Naive thymus-derived CD4-positive, alpha-beta T cell (primary cell): Measurements from ENCODE around the gene MTA2. TPM values are rescaled to one million over a fixed set of nuclear protein-coding genes. Genes with fewer than 3 reads are reported as not detected.
"Not testable (repeated sequence)": the region's sequence is repeated elsewhere in the genome, so short reads cannot be mapped to it uniquely, and the experiment has no call there.

Experiments used
- ATAC-seq: fragments of 150-1000 bp; cut with Tn5 transposase; 2 replicates; pipeline ENCODE4 v1.10.0; 2021; ENCODE audit warnings: mild to moderate bottlenecking, moderate library complexity
- CTCF ChIA-PET: fragments of 350-600 bp; sonication (Branson Sonifier 250); formaldehyde crosslinking; loops from one replicate; lab custom pipeline; 2021; ENCODE audit warnings: antibody characterized with exemption; lab: Charles Lee
- POLR2A ChIA-PET: fragments of 350-600 bp; sonication (Branson Sonifier 250); formaldehyde crosslinking; loops from one replicate; lab custom pipeline; 2021; ENCODE audit warnings: antibody characterized with exemption, inconsistent platforms; lab: Charles Lee
- DNase-seq, 9 donors: peaks; one replicate each; pipeline versions ENCODE4 v3.0.0 to v3.0.0-alpha.2; 2020 to 2022; ENCODE audit warnings: mixed read lengths in 1 of 9
- H3K27ac ChIP-seq: one replicate; pipeline ENCODE4 v1.7.0; 2013; ENCODE audit warnings: mild to moderate bottlenecking, low read depth, low read length, moderate library complexity
- H3K27me3 ChIP-seq, 2 donors: one replicate each; pipeline ENCODE4 v1.7.0; 2013; ENCODE audit warnings: low read length in 2 of 2, mild to moderate bottlenecking in 2 of 2, moderate library complexity in 2 of 2; ENCODE audit not compliant: control insufficient read depth in 2 of 2, insufficient read depth in 2 of 2
- H3K36me3 ChIP-seq, 3 experiments: 1 replicate in 2 of 3; 2 replicates in 1 of 3; pipeline ENCODE4 v1.7.0; 2013; ENCODE audit warnings: low read length in 3 of 3, mild to moderate bottlenecking in 3 of 3, moderate library complexity in 1 of 3; ENCODE audit not compliant: insufficient read depth in 3 of 3, control insufficient read depth in 2 of 3
- H3K4me1 ChIP-seq, 2 donors: one replicate each; pipeline ENCODE4 v1.7.0; 2013; ENCODE audit warnings: low read length in 2 of 2, mild to moderate bottlenecking in 2 of 2, moderate library complexity in 1 of 2; ENCODE audit not compliant: control insufficient read depth in 2 of 2, insufficient read depth in 2 of 2
- H3K4me3 ChIP-seq: 2 replicates; pipeline ENCODE4 v1.7.0; 2013; ENCODE audit warnings: mild to moderate bottlenecking, low read length
- H3K9me3 ChIP-seq, 3 experiments: 1 replicate in 2 of 3; 2 replicates in 1 of 3; pipeline ENCODE4 v1.7.0; 2013; ENCODE audit warnings: low read length in 3 of 3; ENCODE audit not compliant: control insufficient read depth in 2 of 3
- H3K27ac Mint-ChIP-seq, 9 donors: one replicate each; pipeline ENCODE4 v1.8.0; 2020 to 2022; ENCODE audit warnings: mixed read lengths in 9 of 9, mild to moderate bottlenecking in 8 of 9, moderate library complexity in 5 of 9, inconsistent platforms in 2 of 9
- H3K27me3 Mint-ChIP-seq, 5 donors: one replicate each; pipeline ENCODE4 v1.8.0; 2021 to 2022; ENCODE audit warnings: mixed read lengths in 5 of 5, mild to moderate bottlenecking in 1 of 5
- H3K36me3 Mint-ChIP-seq, 5 donors: one replicate each; pipeline ENCODE4 v1.8.0; 2020 to 2022; ENCODE audit warnings: mixed read lengths in 5 of 5, mild to moderate bottlenecking in 3 of 5, inconsistent platforms in 1 of 5
- H3K4me1 Mint-ChIP-seq, 7 donors: one replicate each; pipeline ENCODE4 v1.8.0; 2020 to 2022; ENCODE audit warnings: mixed read lengths in 7 of 7, mild to moderate bottlenecking in 3 of 7, inconsistent platforms in 1 of 7
- H3K4me3 Mint-ChIP-seq, 10 donors: one replicate each; pipeline ENCODE4 v1.8.0; 2020 to 2022; ENCODE audit warnings: mild to moderate bottlenecking in 10 of 10, mixed read lengths in 10 of 10, moderate library complexity in 6 of 10, inconsistent platforms in 2 of 10
- H3K9me3 Mint-ChIP-seq, 11 donors: one replicate each; pipeline ENCODE4 v1.8.0; 2020 to 2022; ENCODE audit warnings: mixed read lengths in 11 of 11, mild to moderate bottlenecking in 4 of 11, inconsistent platforms in 1 of 11, moderate library complexity in 1 of 11
- intact Hi-C, 2 donors: fragments of 100-400 bp; cut with micrococcal nuclease; formaldehyde crosslinking; loops; one replicate each; pipeline ENCODE4 v1.15.1; 2023
- polyA plus RNA-seq, 2 donors: library from polyadenylated mRNA; unstranded; fragments of 300-500 nt; fragmentation: Illumina TruSeq; gene quantifications; one replicate each; pipeline ENCODE4 v1.2.3, GENCODE V29; 2021
- total RNA-seq, 6 experiments: library from RNA in 5 of 6; stranded (reverse) in 5 of 6; gene quantifications; 1 replicate in 5 of 6; 2 replicates in 1 of 6; pipeline ENCODE4 v1.2.3 and lab custom pipeline; 2021 to 2026

MTA2 gene
- total and polyA plus RNA-seq, 7 experiments from 2014 or later, result 25.6 to 238 (median 178) TPM

DNA sequence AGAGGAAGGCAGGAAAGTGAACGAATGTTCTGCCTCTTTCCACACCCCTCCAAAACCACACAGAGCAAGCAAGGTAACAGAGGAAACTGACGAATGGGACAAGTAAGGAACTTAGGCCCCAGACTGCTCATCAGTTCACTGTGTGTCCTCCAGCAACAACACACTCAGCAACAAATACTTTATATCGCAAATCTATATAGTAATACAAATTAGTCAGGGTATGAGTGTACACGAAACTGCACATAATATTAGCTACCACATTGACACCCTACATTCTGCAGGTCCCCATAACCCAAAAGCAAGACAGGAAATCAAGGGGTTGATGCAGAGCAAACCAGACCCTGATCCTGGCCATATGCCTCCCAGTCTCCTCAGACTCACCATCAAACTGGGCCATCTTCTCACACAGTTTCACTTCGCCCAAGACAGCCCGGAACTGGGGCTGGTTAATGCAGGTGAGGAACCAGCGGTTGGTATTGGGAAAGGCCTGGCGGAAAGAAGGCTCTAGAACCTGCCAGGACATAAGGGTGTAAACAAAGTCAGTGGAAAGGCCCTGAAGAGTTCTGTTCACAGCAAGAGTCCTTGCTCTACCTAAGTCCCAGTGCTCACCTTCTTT is 34.5 kb downstream of the MTA2 start:
- Mint-ChIP-seq H3K27me3 (no peaks in the 10 kb centered on the region), H3K27ac (peak overlapping the region in 7 of 9 donors; percentile 28 to 81 (median 56)), H3K36me3 (peaks cover 15 to 49% (median 33%) of the 10 kb centered on the region in 5 donors), H3K4me3 (no peak overlapping the region), H3K9me3 (no peaks in the 10 kb centered on the region), H3K4me1 (peaks cover 20 to 51% (median 45%) of the 10 kb centered on the region in 7 donors)
- ATAC-seq, result peak; percentile 41
- no peak for DNase-seq
- no peaks in the 10 kb centered on the region for H3K9me3 ChIP-seq
- H3K36me3 ChIP-seq, result peaks cover 11 to 89% (median 18%) of the 10 kb centered on the region in 3 experiments
- ChIA-PET CTCF (interaction anchor here (0.5 to 2.0 kb wide), 4 partner anchors 8 to 174 kb away, joined by 3 to 14 read pairs (median 4); no protein-coding TSS in a partner anchor), POLR2A (interaction anchor here (0.9 to 1.0 kb wide), 2 partner anchors 16 to 24 kb away, joined by 3 to 5 read pairs; partner anchors contain the start of gene TUT1)
- peaks cover under 1 to 4% of the 10 kb centered on the region in 2 donors for H3K4me1 ChIP-seq
- intact Hi-C loops, result no loop called here
- no peaks in the 10 kb centered on the region for H3K27me3 ChIP-seq
- H3K27ac ChIP-seq, result no peak overlapping the region
- no peak overlapping the region for H3K4me3 ChIP-seq

DNA sequence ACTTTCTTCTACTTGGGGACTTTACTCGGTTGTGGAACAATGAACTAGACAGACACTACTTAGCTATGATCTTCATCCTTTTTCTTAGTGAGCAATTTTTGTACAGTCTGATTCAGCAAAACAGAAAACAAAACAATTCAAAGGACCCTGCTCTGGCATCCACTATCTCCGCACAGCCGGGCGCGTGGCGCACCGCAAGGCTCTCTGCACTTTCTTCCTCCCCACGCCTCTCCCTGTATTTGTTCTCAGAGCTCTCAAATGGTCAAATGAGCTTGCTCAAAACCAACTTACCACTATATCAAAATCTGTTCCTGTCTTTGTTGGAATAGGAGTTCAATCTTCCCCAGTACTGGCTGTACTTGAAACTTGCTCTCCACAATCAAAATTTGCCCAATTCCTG is 35.4 kb downstream of the MTA2 start:
- ChIA-PET CTCF (interaction anchor here (0.7 kb wide), 2 partner anchors 14 to 142 kb away, joined by 3 to 4 read pairs; no protein-coding TSS in a partner anchor), POLR2A (interaction anchor here (0.9 to 1.5 kb wide), 3 partner anchors 8 to 275 kb away, joined by 3 to 5 read pairs (median 3); partner anchors contain the start of gene EEF1G)
- peaks cover 8 to 48% (median 31%) of the 10 kb centered on the region in 5 donors for H3K36me3 Mint-ChIP-seq
- no peak for ATAC-seq
- H3K27me3 ChIP-seq, result no peaks in the 10 kb centered on the region
- intact Hi-C loops, result no loop called here
- no peaks in the 10 kb centered on the region for H3K9me3 Mint-ChIP-seq
- H3K27ac ChIP-seq, result no peak overlapping the region
- H3K4me3 ChIP-seq, result no peak overlapping the region
- peaks cover 15 to 48% (median 43%) of the 10 kb centered on the region in 7 donors for H3K4me1 Mint-ChIP-seq
- H3K27ac Mint-ChIP-seq, result peak overlapping the region in 4 of 9 donors; percentile 1 to 67 (median 30)
- DNase-seq, result no peak
- no peaks in the 10 kb centered on the region for H3K27me3 Mint-ChIP-seq
- peaks cover 11 to 84% (median 18%) of the 10 kb centered on the region in 3 experiments for H3K36me3 ChIP-seq
- H3K4me1 ChIP-seq, result peaks cover 0 to 3% of the 10 kb centered on the region in 2 donors
- no peak overlapping the region for H3K4me3 Mint-ChIP-seq
- H3K9me3 ChIP-seq, result no peaks in the 10 kb centered on the region

DNA sequence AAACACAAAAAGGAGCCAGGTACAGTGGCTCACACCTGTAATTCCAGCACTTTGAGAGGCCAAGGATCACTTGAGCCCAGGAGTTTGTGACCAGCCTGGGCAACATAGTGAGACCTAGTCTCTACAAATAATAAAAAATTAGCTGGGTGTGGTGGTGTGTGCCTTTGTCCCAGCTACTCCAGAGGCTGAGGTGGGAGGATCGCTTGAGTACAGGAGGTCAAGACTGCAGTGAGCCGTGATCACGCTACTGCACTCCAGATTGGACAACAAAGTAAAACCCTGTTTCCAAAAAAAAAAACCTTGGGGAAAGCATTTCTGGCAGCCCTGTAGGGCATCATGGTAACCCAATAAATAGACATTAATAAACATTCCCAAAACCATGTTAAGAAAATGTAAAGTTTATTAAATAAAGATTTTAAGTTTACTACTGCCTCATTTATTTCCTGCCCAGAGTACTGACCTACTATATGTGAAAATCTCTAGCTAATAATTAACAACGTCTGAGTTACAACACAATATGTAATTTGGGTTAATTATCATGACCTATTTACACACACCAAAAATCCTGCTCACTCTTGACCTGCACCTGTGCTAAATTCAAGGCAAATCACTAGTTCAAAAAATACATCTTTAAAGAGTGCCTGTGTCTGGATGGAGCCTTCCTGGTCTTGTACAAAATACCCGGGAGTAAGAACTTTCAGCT is 36.4 kb downstream of the MTA2 start:
- Mint-ChIP-seq H3K36me3 (peaks cover 3 to 40% (median 25%) of the 10 kb centered on the region in 5 donors), H3K27me3 (no peaks in the 10 kb centered on the region), H3K9me3 (no peaks in the 10 kb centered on the region), H3K27ac (peak overlapping the region in 5 of 9 donors; percentile 4 to 70 (median 28)), H3K4me1 (peaks cover 16 to 51% (median 40%) of the 10 kb centered on the region in 7 donors), H3K4me3 (no peak overlapping the region)
- no peaks in the 10 kb centered on the region for H3K27me3 ChIP-seq
- H3K9me3 ChIP-seq, result no peaks in the 10 kb centered on the region
- no peak overlapping the region for H3K4me3 ChIP-seq
- H3K27ac ChIP-seq, result no peak overlapping the region
- DNase-seq, result no peak
- CTCF ChIA-PET, result interaction anchor here (0.7 to 1.3 kb wide), 3 partner anchors 8 to 141 kb away, joined by 3 to 7 read pairs (median 4); no protein-coding TSS in a partner anchor
- peaks cover 11 to 74% (median 19%) of the 10 kb centered on the region in 3 experiments for H3K36me3 ChIP-seq
- intact Hi-C loops, result no loop called here
- no peak for ATAC-seq
- POLR2A ChIA-PET, result interaction anchor here (0.6 to 1.5 kb wide), 4 partner anchors 9 to 1862 kb away, joined by 3 to 7 read pairs (median 4); partner anchors contain the start of genes EEF1G and TUT1
- H3K4me1 ChIP-seq, result peaks cover 0 to under 1% of the 10 kb centered on the region in 2 donors

DNA sequence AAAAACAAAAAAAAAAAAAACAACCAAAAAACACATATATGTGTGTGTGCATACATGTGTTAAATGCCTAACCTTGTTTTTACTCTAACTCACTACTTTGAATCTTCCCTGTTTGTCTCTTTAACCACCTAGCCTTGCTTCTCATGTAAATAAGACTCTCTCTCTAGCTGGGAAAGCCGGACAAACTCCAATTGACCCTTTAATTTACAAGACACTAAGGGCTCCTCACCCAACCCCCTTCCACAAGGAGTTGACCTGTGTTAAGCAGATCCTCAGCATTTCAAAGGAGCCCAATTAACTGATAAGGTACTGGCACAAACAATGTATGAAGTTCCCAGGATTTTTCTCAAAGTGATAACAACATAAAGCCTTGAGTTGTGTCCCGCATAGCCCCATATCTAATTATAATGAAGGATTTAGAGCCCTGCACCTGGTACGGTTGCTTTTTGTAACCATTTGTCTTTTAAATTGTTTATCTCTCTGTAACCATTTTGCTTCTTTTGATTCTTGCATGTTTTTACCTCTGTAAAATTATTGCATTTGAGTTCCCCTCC is 39.9 kb downstream of the MTA2 start:
- ChIA-PET CTCF (interaction anchor here (0.6 to 5.8 kb wide), 10 partner anchors 8 to 180 kb away, joined by 3 to 125 read pairs (median 10); partner anchors contain the start of gene AHNAK), POLR2A (interaction anchor here (1.4 to 5.2 kb wide), 3 partner anchors 10 to 137 kb away, joined by 6 to 57 read pairs (median 7); partner anchors contain the start of gene AHNAK)
- H3K9me3 Mint-ChIP-seq, intact Hi-C loops, H3K9me3 ChIP-seq, ATAC-seq, H3K4me3 Mint-ChIP-seq, H3K27me3 ChIP-seq, H3K27ac ChIP-seq, H3K27me3 Mint-ChIP-seq, H3K4me3 ChIP-seq, DNase-seq: not testable (repeated sequence)
- H3K4me1 ChIP-seq, result peaks cover 15 to 35% of the 10 kb centered on the region in 2 donors
- peaks cover 9 to 41% (median 30%) of the 10 kb centered on the region in 5 donors for H3K36me3 Mint-ChIP-seq
- peak overlapping the region in 7 of 9 donors; percentile 34 to 75 (median 69) for H3K27ac Mint-ChIP-seq
- peaks cover 21 to 56% (median 44%) of the 10 kb centered on the region in 7 donors for H3K4me1 Mint-ChIP-seq
- H3K36me3 ChIP-seq, result peaks cover 12 to 62% (median 20%) of the 10 kb centered on the region in 3 experiments

DNA sequence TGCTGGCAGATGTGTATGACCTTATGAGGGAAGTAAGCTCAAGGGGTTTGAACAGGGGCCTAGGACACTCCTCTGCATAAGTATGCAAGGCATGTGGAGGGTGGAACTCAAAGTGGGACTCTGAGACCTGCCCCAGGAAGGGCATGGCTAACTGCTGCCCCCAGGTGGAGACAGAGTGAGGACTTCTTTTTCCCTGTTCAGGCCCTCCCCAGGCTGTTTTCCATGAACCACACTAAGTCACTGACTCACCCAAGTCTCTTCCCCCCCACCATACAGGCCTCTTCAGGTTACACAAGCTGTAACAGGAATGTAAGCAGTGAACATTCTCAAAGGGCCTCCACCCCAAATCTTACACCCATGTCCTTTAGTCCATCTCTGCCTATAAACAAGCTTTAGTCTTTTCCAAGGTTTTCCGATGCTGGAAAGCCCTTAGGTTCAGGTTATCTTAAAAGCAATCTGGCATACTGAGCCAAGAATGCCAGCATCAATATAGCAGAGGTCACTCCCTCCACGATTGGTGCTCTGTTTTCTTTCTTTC is 41.0 kb downstream of the MTA2 start:
- H3K27ac Mint-ChIP-seq, result peak overlapping the region; percentile 7 to 98 (median 84)
- peaks cover 9 to 32% (median 20%) of the 10 kb centered on the region in 5 donors for H3K36me3 Mint-ChIP-seq

More for the DNA sequence above, 41.0 kb downstream of the MTA2 start:
- POLR2A ChIA-PET, result interaction anchor here (0.6 to 10.5 kb wide), 7 partner anchors 9 to 153 kb away, joined by 3 to 92 read pairs (median 6); partner anchors contain the start of genes AHNAK, EEF1G and TUT1
- CTCF ChIA-PET, result interaction anchor here (0.7 to 5.8 kb wide), 16 partner anchors 8 to 216 kb away, joined by 3 to 125 read pairs (median 7); partner anchors contain the start of genes AHNAK and EEF1G
- intact Hi-C loops, result loop anchor here (1.0 kb wide), 5 partner anchors 18 to 180 kb away; no protein-coding TSS in a partner anchor
- ATAC-seq (peak; percentile 58), DNase-seq (peak; percentile 50 to 81 (median 69))
- Mint-ChIP-seq H3K4me1 (peaks cover 26 to 59% (median 47%) of the 10 kb centered on the region in 7 donors), H3K4me3 (no peak overlapping the region), H3K27me3 (no peaks in the 10 kb centered on the region), H3K9me3 (no peaks in the 10 kb centered on the region)
- Histone ChIP-seq H3K4me3 (no peak overlapping the region), H3K36me3 (peaks cover 7 to 51% (median 10%) of the 10 kb centered on the region in 3 experiments), H3K27ac (peak overlapping the region; percentile 3), H3K27me3 (no peaks in the 10 kb centered on the region), H3K9me3 (no peaks in the 10 kb centered on the region), H3K4me1 (peaks cover 26 to 45% of the 10 kb centered on the region in 2 donors)
